ENCODE results near the gene TMEM72.

GRCh38 chr10:44961230-44961571 is 50.1 kb downstream of the TMEM72 start:
- TF ChIP-seq ISL1 (CRISPR knock-in tag; IDR thresholded peaks at IDR 0.05) = no peak
- TF ChIP-seq, protein P1, sequence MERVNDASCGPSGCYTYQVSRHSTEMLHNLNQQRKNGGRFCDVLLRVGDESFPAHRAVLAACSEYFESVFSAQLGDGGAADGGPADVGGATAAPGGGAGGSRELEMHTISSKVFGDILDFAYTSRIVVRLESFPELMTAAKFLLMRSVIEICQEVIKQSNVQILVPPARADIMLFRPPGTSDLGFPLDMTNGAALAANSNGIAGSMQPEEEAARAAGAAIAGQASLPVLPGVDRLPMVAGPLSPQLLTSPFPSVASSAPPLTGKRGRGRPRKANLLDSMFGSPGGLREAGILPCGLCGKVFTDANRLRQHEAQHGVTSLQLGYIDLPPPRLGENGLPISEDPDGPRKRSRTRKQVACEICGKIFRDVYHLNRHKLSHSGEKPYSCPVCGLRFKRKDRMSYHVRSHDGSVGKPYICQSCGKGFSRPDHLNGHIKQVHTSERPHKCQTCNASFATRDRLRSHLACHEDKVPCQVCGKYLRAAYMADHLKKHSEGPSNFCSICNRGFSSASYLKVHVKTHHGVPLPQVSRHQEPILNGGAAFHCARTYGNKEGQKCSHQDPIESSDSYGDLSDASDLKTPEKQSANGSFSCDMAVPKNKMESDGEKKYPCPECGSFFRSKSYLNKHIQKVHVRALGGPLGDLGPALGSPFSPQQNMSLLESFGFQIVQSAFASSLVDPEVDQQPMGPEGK (CRISPR knock-in tag; IDR thresholded peaks at IDR 0.05; ENCODE audit: borderline replicate concordance) = no peak

All from SK-N-SH treated with all-trans-retinoic acid at 6 μM for 48 hours (cell line).